ENCODE results near the gene TMEM223.

Gene TMEM223

DNA sequence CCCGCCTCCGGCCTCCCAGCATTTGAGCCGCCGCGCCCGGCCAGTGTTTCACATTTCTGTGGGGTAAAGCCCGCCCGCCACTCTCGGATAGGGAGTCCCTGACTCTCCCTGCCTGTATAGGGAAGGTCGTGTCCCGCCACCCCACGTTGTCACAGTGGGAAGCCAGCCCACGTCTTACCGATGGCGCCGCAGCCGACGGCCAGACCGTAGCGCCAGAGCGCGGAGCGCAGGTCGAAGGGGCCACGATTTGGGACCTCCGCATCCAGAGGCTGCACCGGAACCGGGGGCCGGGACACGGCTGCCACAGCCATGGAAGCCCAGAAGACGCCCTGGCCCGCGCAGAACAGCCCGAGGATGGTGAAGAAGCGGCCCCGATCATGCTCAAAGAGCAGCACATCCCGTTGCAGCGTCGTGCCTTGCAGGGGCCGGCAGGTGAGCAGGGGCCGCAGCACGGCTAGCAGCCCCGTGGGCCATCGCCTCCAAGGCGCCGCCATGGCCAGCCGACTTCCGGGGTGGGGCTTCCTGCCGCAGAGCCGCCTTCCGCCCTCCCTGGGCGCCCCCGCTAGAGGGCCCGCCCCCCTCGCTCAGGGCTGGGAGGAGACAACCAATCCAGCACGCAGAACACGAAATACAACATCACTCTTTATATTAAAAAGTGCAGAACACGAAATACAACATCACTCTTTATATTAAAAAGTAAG is at the start of gene TMEM223:
TMEM223 (minus strand) TSS at position 506 of the 701 bp plus-strand sequence; CDS start at position 494, 12 bp downstream.
- peak within 1 kb of the TSS; percentile 91 for H3K4me3 ChIP-seq (ENCODE audit: low read depth, low read length)
- peak within 1 kb of the TSS; percentile 91 for H3K27ac ChIP-seq (ENCODE audit: extremely low read depth, low read depth, low read length)
- CTCF ChIA-PET = interaction anchor here (0.7 to 1.1 kb wide), 2 partner anchors 9 to 1169 kb away, joined by 3 to 4 read pairs; no protein-coding TSS in a partner anchor
- H3K9me3 ChIP-seq (ENCODE audit: control insufficient read depth, insufficient read depth, low read depth, low read length) = no peaks in the 10 kb centered on the region
- H3K36me3 ChIP-seq (ENCODE audit: control insufficient read depth in 2 of 2, insufficient read depth in 1 of 2, low read length in 2 of 2) = peaks cover 7 to 69% of the 10 kb centered on the region in 2 experiments; a peak in 2 of 3 replicates
- H3K4me1 ChIP-seq (ENCODE audit: control insufficient read depth, insufficient read depth, low read length) = no peaks in the 10 kb centered on the region
- POLR2A ChIA-PET = interaction anchor here (0.7 to 2.7 kb wide), 10 partner anchors 12 to 1421 kb away, joined by 3 to 22 read pairs (median 6); partner anchors contain the start of genes MTA2, NXF1, SLC3A2 and STX5
- TF ChIP-seq ZNF2 (tag by site-specific recombination; IDR thresholded peaks at IDR 0.05) (peak; percentile 66; the same call in 1 of the 2 replicates), SP2 (tag by site-specific recombination; IDR thresholded peaks at IDR 0.05) (peak; percentile 91), ZNF335 (tag by site-specific recombination; conservative IDR thresholded peaks at IDR 0.05) (peak; percentile 93), KLF1 (tag by site-specific recombination; IDR thresholded peaks at IDR 0.05) (peak; percentile 54), ZNF654 (tag by site-specific recombination; IDR thresholded peaks at IDR 0.05; ENCODE audit: low read depth) (no peak), GLIS2 (tag by site-specific recombination; IDR thresholded peaks at IDR 0.05) (peak; percentile 90), SP3 (tag by site-specific recombination; IDR thresholded peaks at IDR 0.05) (peak; percentile 86), ZNF521 (tag by site-specific recombination; IDR thresholded peaks at IDR 0.05) (no peak), SP7 (tag by site-specific recombination; IDR thresholded peaks at IDR 0.05) (peak; percentile 48; the same call in 1 of the 2 replicates), ZNF423 (tag by site-specific recombination; IDR thresholded peaks at IDR 0.05) (0 out of 2 replicates have a peak, but pooled peaks have one; percentile 38), EGR2 (tag by site-specific recombination; IDR thresholded peaks at IDR 0.05; ENCODE audit: low read depth) (no peak; the same call in none of the 2 replicates), ZNF677 (tag by site-specific recombination; IDR thresholded peaks at IDR 0.05) (no peak), YY1 (tag by site-specific recombination; IDR thresholded peaks at IDR 0.05) (peak; percentile 87), ZNF148 (tag by site-specific recombination; IDR thresholded peaks at IDR 0.05; ENCODE audit: borderline replicate concordance) (no peak), ZFHX2 (tag by site-specific recombination; conservative IDR thresholded peaks at IDR 0.05) (peak; percentile 45), ZNF843 (tag by site-specific recombination; IDR thresholded peaks at IDR 0.05) (peak; percentile 66), OSR2 (tag by site-specific recombination; IDR thresholded peaks at IDR 0.05) (no peak), KLF16 (tag by site-specific recombination; IDR thresholded peaks at IDR 0.05) (peak; percentile 51; the same call in 1 of the 2 replicates), GFI1B (tag by site-specific recombination; IDR thresholded peaks at IDR 0.05) (no peak), ZNF791 (tag by site-specific recombination; IDR thresholded peaks at IDR 0.05) (no peak), KLF9 (tag by site-specific recombination; IDR thresholded peaks at IDR 0.05; ENCODE audit: low read depth) (peak; percentile 74), KLF17 (tag by site-specific recombination; IDR thresholded peaks at IDR 0.05) (peak; percentile 66; the same call in 1 of the 2 replicates), ZEB2 (tag by site-specific recombination; IDR thresholded peaks at IDR 0.05) (peak; percentile 71; the same call in 1 of the 2 replicates), ZNF184 (tag by site-specific recombination; IDR thresholded peaks at IDR 0.05) (no peak), ZBTB20 (tag by site-specific recombination; IDR thresholded peaks at IDR 0.05) (peak; percentile 61; the same call in 1 of the 2 replicates)
- TF ChIP-seq, protein P1, sequence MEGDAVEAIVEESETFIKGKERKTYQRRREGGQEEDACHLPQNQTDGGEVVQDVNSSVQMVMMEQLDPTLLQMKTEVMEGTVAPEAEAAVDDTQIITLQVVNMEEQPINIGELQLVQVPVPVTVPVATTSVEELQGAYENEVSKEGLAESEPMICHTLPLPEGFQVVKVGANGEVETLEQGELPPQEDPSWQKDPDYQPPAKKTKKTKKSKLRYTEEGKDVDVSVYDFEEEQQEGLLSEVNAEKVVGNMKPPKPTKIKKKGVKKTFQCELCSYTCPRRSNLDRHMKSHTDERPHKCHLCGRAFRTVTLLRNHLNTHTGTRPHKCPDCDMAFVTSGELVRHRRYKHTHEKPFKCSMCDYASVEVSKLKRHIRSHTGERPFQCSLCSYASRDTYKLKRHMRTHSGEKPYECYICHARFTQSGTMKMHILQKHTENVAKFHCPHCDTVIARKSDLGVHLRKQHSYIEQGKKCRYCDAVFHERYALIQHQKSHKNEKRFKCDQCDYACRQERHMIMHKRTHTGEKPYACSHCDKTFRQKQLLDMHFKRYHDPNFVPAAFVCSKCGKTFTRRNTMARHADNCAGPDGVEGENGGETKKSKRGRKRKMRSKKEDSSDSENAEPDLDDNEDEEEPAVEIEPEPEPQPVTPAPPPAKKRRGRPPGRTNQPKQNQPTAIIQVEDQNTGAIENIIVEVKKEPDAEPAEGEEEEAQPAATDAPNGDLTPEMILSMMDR (tag by site-specific recombination; IDR thresholded peaks at IDR 0.05) = peak; percentile 29; the same call in 1 of the 2 replicates
- TF ChIP-seq, protein P2, sequence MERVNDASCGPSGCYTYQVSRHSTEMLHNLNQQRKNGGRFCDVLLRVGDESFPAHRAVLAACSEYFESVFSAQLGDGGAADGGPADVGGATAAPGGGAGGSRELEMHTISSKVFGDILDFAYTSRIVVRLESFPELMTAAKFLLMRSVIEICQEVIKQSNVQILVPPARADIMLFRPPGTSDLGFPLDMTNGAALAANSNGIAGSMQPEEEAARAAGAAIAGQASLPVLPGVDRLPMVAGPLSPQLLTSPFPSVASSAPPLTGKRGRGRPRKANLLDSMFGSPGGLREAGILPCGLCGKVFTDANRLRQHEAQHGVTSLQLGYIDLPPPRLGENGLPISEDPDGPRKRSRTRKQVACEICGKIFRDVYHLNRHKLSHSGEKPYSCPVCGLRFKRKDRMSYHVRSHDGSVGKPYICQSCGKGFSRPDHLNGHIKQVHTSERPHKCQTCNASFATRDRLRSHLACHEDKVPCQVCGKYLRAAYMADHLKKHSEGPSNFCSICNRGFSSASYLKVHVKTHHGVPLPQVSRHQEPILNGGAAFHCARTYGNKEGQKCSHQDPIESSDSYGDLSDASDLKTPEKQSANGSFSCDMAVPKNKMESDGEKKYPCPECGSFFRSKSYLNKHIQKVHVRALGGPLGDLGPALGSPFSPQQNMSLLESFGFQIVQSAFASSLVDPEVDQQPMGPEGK (tag by site-specific recombination; IDR thresholded peaks at IDR 0.05) = peak; percentile 96
- TF ChIP-seq, protein P3, sequence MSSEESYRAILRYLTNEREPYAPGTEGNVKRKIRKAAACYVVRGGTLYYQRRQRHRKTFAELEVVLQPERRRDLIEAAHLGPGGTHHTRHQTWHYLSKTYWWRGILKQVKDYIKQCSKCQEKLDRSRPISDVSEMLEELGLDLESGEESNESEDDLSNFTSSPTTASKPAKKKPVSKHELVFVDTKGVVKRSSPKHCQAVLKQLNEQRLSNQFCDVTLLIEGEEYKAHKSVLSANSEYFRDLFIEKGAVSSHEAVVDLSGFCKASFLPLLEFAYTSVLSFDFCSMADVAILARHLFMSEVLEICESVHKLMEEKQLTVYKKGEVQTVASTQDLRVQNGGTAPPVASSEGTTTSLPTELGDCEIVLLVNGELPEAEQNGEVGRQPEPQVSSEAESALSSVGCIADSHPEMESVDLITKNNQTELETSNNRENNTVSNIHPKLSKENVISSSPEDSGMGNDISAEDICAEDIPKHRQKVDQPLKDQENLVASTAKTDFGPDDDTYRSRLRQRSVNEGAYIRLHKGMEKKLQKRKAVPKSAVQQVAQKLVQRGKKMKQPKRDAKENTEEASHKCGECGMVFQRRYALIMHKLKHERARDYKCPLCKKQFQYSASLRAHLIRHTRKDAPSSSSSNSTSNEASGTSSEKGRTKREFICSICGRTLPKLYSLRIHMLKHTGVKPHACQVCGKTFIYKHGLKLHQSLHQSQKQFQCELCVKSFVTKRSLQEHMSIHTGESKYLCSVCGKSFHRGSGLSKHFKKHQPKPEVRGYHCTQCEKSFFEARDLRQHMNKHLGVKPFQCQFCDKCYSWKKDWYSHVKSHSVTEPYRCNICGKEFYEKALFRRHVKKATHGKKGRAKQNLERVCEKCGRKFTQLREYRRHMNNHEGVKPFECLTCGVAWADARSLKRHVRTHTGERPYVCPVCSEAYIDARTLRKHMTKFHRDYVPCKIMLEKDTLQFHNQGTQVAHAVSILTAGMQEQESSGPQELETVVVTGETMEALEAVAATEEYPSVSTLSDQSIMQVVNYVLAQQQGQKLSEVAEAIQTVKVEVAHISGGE (tag by site-specific recombination; conservative IDR thresholded peaks at IDR 0.05; ENCODE audit: low read depth) = peak; percentile 88
